Choroid plexus epithelial cell (primary cell): ENCODE data around the gene GNMT.

ENCODE experiments used
- DNase-seq: peaks from one replicate; pipeline ENCODE4 v3.0.0-alpha.2; 2010; ENCODE audit warnings: low read depth
- H3K4me3 ChIP-seq: 2 replicates; pipeline ENCODE4 v1.5.1; 2011; ENCODE audit warnings: low read depth, mild to moderate bottlenecking, control low read depth, low read length, moderate library complexity
- CTCF ChIP-seq: conservative IDR thresholded peaks from 2 replicates; pipeline ENCODE4 v1.5.1; 2011; ENCODE audit warnings: low read depth, mild to moderate bottlenecking, control low read depth, inconsistent platforms, low read length, moderate library complexity

GNMT gene

GRCh38 chr6:42962502-42963178, 2.1 kb downstream of the GNMT start:
- no peak for DNase-seq
- TF ChIP-seq CTCF, result no peak
- no peak overlapping the region for H3K4me3 ChIP-seq

- no peak for TF ChIP-seq CTCF
- H3K4me3 ChIP-seq, result no peak overlapping the region
- no peak for DNase-seq
Observed at GRCh38 chr6:42963179-42963854, 2.8 kb downstream of the GNMT start.

GRCh38 chr6:42963855-42964605, 3.5 kb downstream of the GNMT start:
- H3K4me3 ChIP-seq, result no peak overlapping the region
- TF ChIP-seq CTCF, result peak; percentile 56
- peak; percentile 66 for DNase-seq

- no peak for DNase-seq
- no peak overlapping the region for H3K4me3 ChIP-seq
- no peak for TF ChIP-seq CTCF
Observed at GRCh38 chr6:42966571-42966970, 6.0 kb downstream of the GNMT start.

GRCh38 chr6:42967228-42967627, 6.7 kb downstream of the GNMT start:
- no peak overlapping the region for H3K4me3 ChIP-seq
- no peak for TF ChIP-seq CTCF
- DNase-seq, result no peak

GRCh38 chr6:42968126-42968701, 7.7 kb downstream of the GNMT start:
- no peak overlapping the region for H3K4me3 ChIP-seq
- TF ChIP-seq CTCF, result no peak
- no peak for DNase-seq
